Adrenal gland (tissue), 12 donors: ENCODE results near the gene C12orf57. TPM values are rescaled to one million over a fixed set of nuclear protein-coding genes. Genes with fewer than 3 reads are reported as not detected.

Source experiments
- DNase-seq, 7 donors: peaks; one replicate each; pipeline ENCODE4 v3.0.0-alpha.2; 2019 to 2020
- H3K27ac ChIP-seq, 5 donors: fragments of 200-600 bp; sonication (generic) in 4 of 5; 1 replicate in 3 of 5; 2 replicates in 2 of 5; pipeline versions ENCODE4 v1.5.1 to v1.8.0; 2016 to 2020; ENCODE audit warnings: mild to moderate bottlenecking in 1 of 5
- H3K27me3 ChIP-seq: fragments of 200-600 bp; 2 replicates; pipeline ENCODE4 v1.8.0; 2021
- H3K36me3 ChIP-seq, 2 donors: fragments of 200-600 bp; replicated peaks in 1 of 2; 1 replicate in 1 of 2; 2 replicates in 1 of 2; pipeline versions ENCODE4 v1.5.1 to v1.8.0; 2018 to 2022
- H3K4me1 ChIP-seq, 2 donors: fragments of 200-600 bp; replicated peaks in 1 of 2; 1 replicate in 1 of 2; 2 replicates in 1 of 2; pipeline versions ENCODE4 v1.5.1 to v1.8.0; 2018 to 2021
- H3K4me3 ChIP-seq, 4 donors: fragments of 200-600 bp; sonication (generic) in 3 of 4; one replicate each; pipeline ENCODE4 v1.5.1; 2016 to 2018
- H3K9me3 ChIP-seq, 3 donors: fragments of 200-600 bp; sonication (generic) in 1 of 3; replicated peaks in 1 of 3; 1 replicate in 2 of 3; 2 replicates in 1 of 3; pipeline versions ENCODE4 v1.5.1 to v1.8.0; 2016 to 2021
- CTCF ChIP-seq, 6 experiments: fragments of 450-650 bp in 4 of 6; fragments of 200-600 bp in 2 of 6; sonication (generic) in 1 of 6; IDR thresholded peaks; 1 replicate in 5 of 6; 2 replicates in 1 of 6; pipeline versions ENCODE4 v1.5.1 to v1.8.0; 2016 to 2021; ENCODE audit warnings: antibody characterized with exemption in 6 of 6, mild to moderate bottlenecking in 2 of 6, moderate library complexity in 1 of 6
- POLR2A ChIP-seq, 2 donors: fragments of 450-650 bp; IDR thresholded peaks; one replicate each; pipeline ENCODE4 v1.6.1; 2017; ENCODE audit warnings: antibody characterized with exemption in 2 of 2, mild to moderate bottlenecking in 2 of 2, moderate library complexity in 1 of 2
- WGBS, 4 donors: extraction: QIAGEN DNeasy Blood & Tissue Kit in 2 of 4; methylation state at CpG; one replicate each; pipeline versions ENCODE4 v1.1.5 to v1.1.7; 2013 to 2017; 5-methylcytosine and 5-hydroxymethylcytosine counted together
- intact Hi-C, 2 donors: fragments of 100-400 bp; cut with DNase I; formaldehyde crosslinking; loops; one replicate each; pipeline versions ENCODE4 v1.14.1 to v1.15.0; 2022 to 2023
- polyA plus RNA-seq, 3 donors: library from polyadenylated mRNA; stranded (reverse); fragments of 200-250 nt in 2 of 3; fragments of 350-450 nt in 1 of 3; fragmentation: Illumina TruSeq in 1 of 3; extraction: RNeasy Lipid Tissue Mini Kit (QIAGEN cat#74804) in 1 of 3; gene quantifications; one replicate each; pipeline ENCODE4 v1.2.3, GENCODE V29; 2013 to 2014
- total RNA-seq, 9 donors: library from RNA; depleted of rRNA in 4 of 9; stranded (reverse); fragments of >200 nt in 4 of 9; fragments of 120-200 nt in 1 of 9; fragmentation: NEBNext Ultra II Directional in 1 of 9; extraction: Animal tissue kit (Norgen Biotek cat#: 25700) in 1 of 9; gene quantifications; one replicate each; pipeline versions ENCODE4 v1.1.0 to v1.2.4, GENCODE V29; 2013 to 2023
- donor health status: healthy with polysubstance abuse.
- donor health status: Bipolar disorder and iron deficiency.
- donor health status: DM: yes; HTN: yes; CAD: no.
- donor health status: DM: no; HTN: no; CAD: no.
- donor health status: DM: no; HTN: no; CAD: no.
- donor health status: DM: yes; HTN: yes; CAD: no.

C12orf57 gene
- total and polyA plus RNA-seq, 12 donors, result 58.4 to 505 (median 277) TPM

- peak overlapping the region; percentile 51 to 98 (median 93) for H3K27ac ChIP-seq
- TF ChIP-seq POLR2A (IDR thresholded peaks at IDR 0.05), result no peak
- no peak for TF ChIP-seq CTCF (IDR thresholded peaks at IDR 0.05)
- no peaks in the 10 kb centered on the region for H3K36me3 ChIP-seq
- intact Hi-C loops, result no loop called here
- no peaks in the 10 kb centered on the region for H3K27me3 ChIP-seq
- H3K9me3 ChIP-seq, result no peaks in the 10 kb centered on the region
- H3K4me1 ChIP-seq, result peaks cover 45 to 49% of the 10 kb centered on the region in 2 donors
- H3K4me3 ChIP-seq, result peak overlapping the region in 1 of 4 donors; percentile 6
- no peak for DNase-seq
- 11 to 25% (median 15%) methylated on average over 1 of the region's 1 CpG for WGBS, 4 donors
Observed at GRCh38 chr12:6925239-6925539, 18.6 kb upstream of the C12orf57 start.

DNA sequence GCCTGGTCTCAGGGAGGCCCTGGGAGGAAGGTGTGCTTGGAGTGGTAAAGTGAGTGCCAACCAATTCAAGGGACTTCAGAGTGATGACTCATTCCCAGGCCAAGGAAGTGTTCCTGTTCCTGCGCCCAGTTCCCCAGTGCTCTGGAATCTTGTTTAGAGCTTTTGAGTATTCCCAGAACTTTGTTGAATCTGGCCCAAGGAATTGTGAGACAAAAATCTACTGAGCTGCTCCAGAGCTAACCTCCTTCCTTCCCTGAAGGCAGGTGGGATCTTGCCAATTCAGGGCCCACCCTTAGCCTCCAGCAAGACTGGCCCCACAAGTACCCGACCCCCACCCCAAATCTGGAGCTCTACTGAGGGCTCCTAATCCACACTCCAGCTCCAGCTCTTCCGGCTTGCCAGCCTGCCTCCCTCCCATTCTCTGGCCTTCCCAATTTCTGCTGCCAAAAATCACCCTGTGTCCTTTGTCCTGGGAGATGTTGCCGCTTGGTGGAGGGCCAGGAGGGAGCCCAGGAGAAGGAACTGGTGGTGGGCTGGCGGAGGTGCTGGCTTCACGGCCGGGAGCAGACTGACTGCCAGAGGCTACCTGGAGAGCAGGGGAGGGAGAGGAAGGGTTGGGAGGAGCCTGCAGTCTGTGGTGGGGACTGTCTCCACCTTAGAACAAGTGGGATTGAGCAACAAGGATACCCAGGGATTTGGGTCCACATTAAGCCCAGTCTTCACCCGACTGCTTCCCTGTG, 18.1 kb upstream of the C12orf57 start:
- Histone ChIP-seq H3K27ac (peak overlapping the region; percentile 87 to 98 (median 93)), H3K4me1 (peaks cover 48 to 54% of the 10 kb centered on the region in 2 donors), H3K27me3 (no peaks in the 10 kb centered on the region), H3K36me3 (no peaks in the 10 kb centered on the region), H3K9me3 (no peaks in the 10 kb centered on the region), H3K4me3 (peak overlapping the region in 2 of 4 donors; percentile 17 to 91)
- DNase-seq, result peak; percentile 74 to 87 (median 79)
- intact Hi-C loops, result no loop called here
- 11 to 21% (median 14%) methylated on average over 6 to 8 of the region's 8 CpGs for WGBS, 4 donors
- peak; percentile 30 to 56 for TF ChIP-seq POLR2A (IDR thresholded peaks at IDR 0.05)
- TF ChIP-seq CTCF (IDR thresholded peaks at IDR 0.05), result peak in 2 of 6 experiments; percentile 9 to 15

- H3K4me3 ChIP-seq, result peak within 1 kb of the TSS; percentile 41 to 91 (median 84)
- peaks cover 51 to 68% of the 10 kb centered on the region in 2 donors for H3K4me1 ChIP-seq
- no peaks in the 10 kb centered on the region for H3K27me3 ChIP-seq
- 0 to 1% (median 0%) methylated on average over 27 to 66 of the region's 66 CpGs for WGBS, 4 donors
- no peaks in the 10 kb centered on the region for H3K36me3 ChIP-seq
- TF ChIP-seq CTCF (IDR thresholded peaks at IDR 0.05) (no peak), POLR2A (IDR thresholded peaks at IDR 0.05) (peak; percentile 61 to 78)
- no peaks in the 10 kb centered on the region for H3K9me3 ChIP-seq
- peak within 1 kb of the TSS; percentile 87 to 98 (median 93) for H3K27ac ChIP-seq
- DNase-seq, result peak; percentile 89 to 95 (median 91)
- intact Hi-C loops, result no loop called here
Observed at GRCh38 chr12:6927379-6928021, 16.3 kb upstream of the C12orf57 start, which contains the start of gene ATN1. Gene ATN1, plus strand, starts transcription at chr12:6927959. Its CDS starts 6,043 bp downstream, at chr12:6934002.

DNA sequence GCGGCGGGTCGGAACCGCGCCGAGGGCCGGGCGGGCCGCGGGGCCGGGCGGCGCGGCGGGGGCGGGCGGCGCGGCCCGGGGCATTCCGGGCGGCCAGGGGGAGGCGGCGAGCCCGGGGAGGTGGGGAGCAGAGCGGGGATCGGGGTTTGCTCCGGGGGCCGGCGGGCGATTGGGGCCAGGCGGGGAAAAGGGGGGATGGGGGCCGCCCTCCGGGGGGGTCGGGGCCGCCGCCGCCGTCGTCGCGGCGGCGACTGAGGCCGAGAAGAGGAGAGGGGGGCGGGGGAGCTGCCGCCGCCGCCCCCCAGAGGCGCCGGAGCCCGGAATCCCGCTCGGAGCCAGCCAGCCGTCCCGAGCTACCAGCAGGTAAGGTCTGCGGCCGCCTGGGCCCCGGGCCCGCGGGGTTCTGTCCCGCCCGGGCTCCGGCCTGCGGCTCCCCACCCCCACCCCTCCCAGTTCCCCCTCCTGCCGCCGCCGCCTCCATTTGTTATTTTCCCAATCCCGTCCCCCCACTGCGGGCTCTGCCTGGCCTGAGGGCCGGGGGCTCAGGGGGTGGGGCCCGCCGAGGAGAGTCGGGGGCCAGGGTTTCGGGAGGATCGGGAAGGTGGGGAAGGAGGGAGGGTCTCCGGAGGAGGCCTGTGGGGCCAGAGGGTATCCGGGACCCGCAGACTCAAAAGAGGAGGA, 15.7 kb upstream of the C12orf57 start:
- intact Hi-C loops, result no loop called here
- Histone ChIP-seq H3K4me1 (peaks cover 51 to 74% of the 10 kb centered on the region in 2 donors), H3K27me3 (no peaks in the 10 kb centered on the region), H3K4me3 (peak overlapping the region; percentile 40 to 91 (median 76)), H3K9me3 (no peaks in the 10 kb centered on the region), H3K27ac (peak overlapping the region; percentile 54 to 98 (median 93)), H3K36me3 (peaks cover 0 to 2% of the 10 kb centered on the region in 2 donors)
- WGBS, 4 donors, result 1 to 5% (median 2%) methylated on average over 11 to 79 of the region's 79 CpGs
- no peak for TF ChIP-seq POLR2A (IDR thresholded peaks at IDR 0.05)
- DNase-seq, result no peak
